GM21381 (cell line): ENCODE results near the gene CFP.
"Not testable (repeated sequence)": the region's sequence is repeated elsewhere in the genome, so short reads cannot be mapped to it uniquely, and the experiment has no call there.

Experiments
- ATAC-seq: cut with Tn5 transposase; IDR thresholded peaks from one replicate; pipeline ENCODE4 v1.9.1; 2021; ENCODE audit warnings: mild to moderate bottlenecking, moderate library complexity; ENCODE audit not compliant: unreplicated experiment

Gene CFP

DNA sequence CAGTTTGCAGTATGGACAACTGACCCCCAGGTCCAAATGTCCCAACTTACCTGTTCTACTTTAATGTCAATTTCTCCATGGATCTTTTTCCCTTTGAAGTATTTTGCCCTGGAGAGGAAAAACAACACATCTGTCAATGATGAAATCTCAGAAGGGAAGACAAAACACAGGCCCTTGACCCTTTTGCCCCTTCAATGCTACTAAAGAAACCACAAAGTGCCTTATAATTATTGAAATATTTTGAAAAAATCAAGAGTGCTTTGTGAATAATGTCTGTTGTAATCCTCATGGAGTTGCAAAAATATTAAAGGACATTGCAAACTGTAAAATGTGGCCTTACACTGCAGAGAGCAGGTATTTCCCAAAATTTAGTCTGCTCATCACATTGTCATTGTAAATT lies 22.6 kb downstream of the CFP start:
- ATAC-seq, result no peak

DNA sequence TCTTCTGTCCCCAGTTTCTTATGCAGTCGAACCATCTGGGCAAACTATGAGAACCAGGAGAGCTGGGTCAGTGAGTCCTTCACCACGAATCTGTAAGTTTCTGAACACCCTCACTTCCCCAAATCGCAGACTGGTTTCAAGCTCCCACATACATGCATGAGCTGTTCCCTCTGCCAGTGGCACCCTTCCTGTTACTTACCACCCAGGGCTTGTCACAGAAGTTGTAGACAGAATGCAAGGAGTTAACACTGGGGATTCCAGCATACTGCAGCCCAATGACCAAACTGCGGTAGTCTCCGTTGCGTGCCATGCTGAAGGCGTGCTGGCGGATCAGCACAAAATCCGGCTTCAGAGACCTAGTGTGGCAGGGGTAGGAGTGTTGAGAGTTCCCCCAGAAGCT lies 24.7 kb downstream of the CFP start:
- no peak for ATAC-seq

DNA sequence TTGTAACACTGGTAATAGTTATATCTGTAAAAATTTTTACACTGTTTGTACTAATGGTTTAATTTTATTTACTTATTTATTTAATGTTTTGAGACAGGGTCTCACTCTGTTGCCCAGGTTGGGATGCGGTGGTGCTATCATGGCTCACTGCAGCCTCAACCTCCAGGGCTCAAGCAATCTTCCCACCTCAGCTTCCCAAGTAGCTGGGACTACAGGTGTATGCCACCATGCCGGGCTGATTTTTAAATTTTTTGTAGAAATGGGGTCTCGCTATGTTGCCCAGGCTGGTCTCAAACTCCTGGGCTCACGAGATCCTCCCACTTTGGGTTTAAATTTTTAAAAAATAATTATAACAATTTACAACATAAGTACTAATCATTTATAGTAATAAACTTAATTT lies 26.6 kb downstream of the CFP start:
- ATAC-seq, result not testable (repeated sequence)

DNA sequence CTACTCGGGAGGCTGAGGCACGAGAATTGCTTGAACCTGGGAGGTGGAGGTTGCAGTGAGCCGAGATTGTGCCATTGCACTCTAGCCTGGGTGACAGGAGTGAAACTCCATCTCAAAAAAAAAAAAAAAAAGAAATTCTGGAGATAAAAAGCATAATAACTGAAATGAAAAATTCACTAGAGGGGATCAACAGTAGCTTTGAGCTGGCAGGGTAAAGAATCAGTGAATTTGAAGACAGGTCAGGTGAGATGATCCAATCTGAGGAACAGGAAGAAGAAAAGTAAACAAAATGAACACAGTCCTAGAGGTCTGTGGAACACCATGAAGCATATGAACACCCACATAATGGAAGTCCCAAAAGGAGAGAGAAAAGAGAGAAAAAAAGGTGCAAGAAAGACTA lies 32.5 kb downstream of the CFP start:
- ATAC-seq, result no peak

DNA sequence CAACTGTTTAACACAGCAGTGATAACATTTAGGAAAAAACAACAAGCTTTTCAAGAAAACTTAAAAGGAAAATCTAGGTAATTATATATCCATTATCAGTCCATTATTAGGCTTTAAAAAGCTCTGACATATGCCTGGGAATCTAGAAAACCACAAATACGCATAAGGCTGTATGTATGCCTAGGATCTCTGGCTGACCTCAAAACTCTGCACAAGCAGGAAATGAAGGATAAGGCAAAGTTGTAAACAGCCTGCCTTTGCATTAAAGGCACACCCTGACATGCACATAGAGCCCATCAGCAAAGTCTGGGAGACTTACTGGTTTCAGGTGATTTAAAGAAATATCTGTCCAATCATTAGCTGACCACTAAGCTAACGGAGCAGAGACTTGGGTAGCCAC lies 33.5 kb downstream of the CFP start:
- ATAC-seq, result no peak

DNA sequence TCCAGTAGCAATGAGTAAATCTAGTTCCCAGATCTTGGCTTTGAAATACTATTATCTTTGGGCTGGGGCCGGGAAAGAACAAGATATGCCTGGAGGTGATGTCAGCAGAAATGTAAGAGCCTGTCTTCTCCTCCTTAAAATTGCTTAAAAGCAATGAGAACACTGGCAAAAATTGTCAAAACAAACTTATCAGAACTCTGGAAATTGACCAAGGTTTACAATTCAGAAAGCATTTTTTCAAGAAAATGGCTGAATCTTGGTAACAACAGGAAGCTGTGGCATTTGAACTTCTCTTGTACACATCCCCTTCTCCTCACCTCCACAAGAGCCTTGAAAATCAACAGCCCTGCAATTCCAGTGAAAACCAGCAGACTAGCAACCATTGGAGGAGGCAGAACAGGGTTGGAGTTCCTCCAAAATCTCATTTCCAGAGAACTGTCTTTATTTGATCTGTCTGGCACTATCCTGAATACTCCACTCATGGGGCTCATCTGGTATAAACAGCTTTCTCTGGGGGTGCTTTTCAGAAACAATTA lies 33.9 kb downstream of the CFP start:
- no peak for ATAC-seq

DNA sequence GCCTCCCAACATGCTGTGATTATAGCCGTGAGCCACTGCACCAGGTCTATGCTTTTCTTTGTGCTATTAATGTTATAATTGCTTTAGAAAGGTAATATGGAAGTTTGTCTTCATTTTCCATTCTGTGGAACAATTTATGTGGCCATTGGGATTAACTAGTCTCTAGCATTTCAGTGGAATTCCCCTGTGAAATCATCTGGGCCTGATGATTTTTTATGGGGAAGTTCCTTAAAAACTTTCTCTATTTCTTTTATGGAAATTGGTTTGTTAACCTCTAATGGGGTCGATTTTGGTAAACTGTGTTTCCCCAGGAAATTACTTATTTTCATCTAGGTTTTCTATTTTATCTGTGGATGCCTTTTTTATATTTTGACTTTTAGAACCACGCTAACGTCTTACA lies 36.2 kb downstream of the CFP start:
- ATAC-seq, result no peak

DNA sequence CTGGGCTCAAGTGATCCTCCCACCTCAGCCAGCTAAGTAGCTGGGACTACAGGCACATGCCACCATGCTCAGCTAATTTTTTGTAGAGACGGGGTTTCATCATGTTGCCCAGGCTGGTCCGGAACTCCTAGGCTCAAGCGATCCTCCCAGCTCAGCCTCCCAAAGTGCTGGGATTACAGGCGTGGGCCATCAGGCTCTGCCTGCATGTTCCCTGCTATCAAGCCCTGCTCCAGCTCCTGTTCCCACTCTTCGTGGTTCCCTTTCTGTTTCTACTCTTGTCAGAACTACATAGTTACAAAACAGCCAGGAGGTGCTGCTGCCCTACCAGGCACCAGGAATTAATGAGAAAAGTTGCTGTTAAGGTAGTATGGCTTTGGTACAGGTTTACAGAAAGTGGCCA lies 38.7 kb downstream of the CFP start:
- no peak for ATAC-seq

DNA sequence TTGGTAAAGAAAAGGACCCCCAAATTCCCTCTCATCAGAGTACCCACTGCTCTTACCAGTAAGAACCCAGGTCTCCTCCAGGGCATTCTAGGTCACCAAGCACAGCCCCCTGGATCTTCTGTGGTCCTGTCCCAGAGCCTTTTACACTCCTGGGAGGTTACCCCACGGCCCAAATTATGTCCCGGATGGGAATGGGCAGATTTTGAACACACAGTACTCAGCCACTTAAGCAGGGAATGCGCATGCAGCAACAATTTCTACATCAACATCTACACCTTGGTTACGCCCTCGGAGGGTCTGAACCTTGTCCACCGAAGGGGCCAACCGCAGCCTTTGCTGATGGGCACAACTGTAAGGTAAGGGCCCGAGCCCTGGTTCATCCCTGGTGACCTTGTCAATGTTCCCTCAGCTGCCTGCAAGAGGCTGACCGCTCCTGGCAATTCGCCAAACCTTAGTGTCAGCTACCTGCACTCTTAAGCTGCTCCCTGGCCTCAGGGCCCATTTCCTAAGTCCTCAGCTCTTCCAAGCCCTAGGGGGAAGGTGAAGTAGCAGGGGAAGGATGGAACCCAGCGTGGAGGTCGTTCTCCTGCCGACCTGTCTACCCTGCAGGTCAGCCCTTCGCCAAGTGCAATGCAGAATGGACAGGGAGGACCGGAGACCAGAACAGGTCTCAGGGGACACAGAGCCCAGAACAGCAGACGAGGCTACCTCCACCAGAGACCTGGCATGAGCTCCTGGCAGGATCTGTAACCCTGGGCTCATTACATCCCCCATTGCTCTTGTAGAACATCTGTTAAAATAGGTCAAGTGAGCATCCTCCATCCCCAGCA lies 41.6 kb downstream of the CFP start:
- no peak for ATAC-seq

DNA sequence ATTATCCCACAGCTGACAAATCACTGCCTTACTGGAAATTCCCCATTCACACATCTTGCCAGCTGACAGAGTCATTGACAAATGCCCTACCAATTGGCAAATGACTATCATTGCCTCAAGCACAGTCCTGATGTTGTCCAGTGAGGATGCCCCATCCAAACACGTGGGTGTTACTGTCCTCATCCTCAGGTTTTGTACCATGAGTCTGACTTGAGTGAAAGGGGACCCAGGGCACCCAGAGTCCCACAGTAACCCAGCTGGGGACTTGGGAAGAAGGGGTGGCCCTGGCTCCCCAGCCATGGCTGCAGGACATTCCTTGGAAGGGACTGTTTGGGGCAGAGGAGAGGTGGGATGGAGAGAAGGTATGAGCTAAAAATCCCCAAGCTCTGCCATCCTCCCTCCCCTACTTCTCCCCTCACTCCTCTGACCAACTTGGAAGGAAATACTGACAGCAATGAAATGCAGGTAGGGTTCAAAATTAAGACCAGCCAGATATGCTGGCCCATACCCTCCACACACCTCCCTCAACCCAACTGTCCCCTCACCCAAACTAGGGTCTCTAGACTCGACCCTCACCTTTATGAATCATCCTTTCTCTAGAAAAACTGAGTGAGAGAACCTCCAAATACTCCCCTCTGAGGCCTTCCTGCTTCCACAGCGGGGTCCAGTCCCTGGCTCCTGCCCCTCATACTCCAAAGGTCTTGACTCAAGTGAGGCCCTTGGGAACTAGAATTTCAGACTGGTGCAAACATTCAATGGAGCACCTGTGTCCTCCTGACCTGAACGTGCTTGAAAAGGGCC lies 42.4 kb downstream of the CFP start:
- ATAC-seq, result no peak

DNA sequence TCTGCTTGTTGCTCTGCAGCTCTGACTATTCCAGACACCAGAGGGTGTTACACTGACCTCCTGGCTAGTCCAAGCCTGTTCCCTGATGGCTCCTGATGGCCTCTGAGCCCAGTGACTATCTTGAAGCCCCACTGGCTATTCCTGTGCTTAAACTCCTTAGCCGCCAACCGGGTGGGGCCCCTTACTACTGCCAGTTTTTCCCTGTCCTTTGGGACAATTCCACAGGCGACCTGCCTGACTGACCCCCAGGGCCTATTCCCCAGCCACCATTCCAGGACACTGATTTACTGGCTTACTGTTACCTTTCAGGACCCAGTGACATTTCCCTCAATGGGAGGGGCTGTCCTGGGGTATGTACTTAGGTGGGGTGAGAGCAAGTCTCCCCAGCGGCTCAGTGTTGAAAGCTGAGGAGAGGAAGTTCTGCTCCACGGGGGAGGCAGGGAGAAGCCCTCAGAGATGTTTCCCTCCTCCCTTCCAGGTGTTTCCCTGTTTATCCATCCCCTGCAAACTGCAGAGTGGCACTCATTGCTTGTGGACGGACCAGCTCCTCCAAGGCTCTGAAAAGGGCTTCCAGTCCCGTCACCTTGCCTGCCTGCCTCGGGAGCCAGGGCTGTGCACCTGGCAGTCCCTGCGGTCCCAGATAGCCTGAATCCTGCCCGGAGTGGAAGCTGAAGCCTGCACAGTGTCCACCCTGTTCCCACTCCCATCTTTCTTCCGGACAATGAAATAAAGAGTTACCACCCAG lies 43.5 kb downstream of the CFP start:
- ATAC-seq, result no peak

DNA sequence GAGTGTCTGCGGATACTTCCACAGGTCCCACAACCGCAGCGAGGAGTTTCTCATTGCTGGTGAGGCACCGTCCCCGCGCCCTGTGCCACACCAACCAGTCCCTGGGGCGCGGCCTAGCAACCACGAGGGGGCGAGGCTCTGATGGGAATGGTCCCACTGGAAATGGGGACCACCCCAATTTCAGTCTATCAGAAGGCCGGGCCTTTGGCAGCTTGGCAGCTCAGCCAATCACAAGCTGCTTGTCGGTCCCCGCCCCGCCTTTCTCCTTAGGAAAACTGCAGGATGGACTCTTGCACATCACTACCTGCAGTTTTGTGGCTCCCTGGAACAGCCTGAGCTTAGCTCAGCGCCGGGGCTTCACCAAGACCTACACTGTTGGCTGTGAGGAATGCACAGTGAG lies 44.5 kb downstream of the CFP start:
- ATAC-seq, result no peak

DNA sequence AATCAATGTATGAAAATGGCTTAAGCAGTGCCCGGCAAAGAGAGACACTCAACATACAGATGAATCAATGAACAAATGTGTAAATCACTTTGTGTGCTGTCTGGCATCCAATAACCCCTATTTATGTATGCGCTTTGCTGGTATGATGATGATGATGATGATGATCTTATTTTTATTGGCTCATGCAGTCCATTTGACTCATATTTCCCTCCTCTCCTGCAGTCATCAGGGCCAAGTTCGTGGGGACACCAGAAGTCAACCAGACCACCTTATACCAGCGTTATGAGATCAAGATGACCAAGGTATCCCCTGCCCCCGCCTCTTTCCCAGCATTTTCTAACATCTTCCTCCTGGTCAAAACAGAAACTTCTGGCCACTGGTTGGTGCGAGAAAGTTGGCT lies 45.0 kb downstream of the CFP start:
- no peak for ATAC-seq

DNA sequence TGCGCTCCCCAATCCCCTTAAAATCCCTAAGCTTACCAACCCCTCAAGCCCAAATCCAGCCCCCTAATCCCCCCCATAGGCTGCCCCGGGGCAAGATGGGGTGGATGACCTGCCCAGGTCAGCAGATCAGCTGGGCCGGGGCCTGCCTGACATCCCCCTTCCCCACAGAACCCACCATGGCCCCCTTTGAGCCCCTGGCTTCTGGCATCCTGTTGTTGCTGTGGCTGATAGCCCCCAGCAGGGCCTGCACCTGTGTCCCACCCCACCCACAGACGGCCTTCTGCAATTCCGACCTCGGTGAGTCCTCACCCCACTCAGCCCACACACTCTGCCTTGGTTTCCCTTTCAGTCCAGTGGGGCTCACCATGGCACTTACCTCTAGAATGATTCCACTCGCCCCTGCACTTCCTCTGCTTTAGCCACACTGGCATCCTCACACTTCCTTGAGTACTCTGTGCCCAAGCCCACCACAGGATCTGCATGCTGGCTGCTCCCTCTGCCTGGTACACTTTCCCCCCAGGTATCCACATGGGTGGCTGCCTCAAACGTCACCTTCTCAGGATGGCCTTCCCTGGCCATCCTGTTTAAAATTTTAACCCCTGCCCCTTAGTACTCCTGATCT lies 46.4 kb downstream of the CFP start:
- no peak for ATAC-seq

DNA sequence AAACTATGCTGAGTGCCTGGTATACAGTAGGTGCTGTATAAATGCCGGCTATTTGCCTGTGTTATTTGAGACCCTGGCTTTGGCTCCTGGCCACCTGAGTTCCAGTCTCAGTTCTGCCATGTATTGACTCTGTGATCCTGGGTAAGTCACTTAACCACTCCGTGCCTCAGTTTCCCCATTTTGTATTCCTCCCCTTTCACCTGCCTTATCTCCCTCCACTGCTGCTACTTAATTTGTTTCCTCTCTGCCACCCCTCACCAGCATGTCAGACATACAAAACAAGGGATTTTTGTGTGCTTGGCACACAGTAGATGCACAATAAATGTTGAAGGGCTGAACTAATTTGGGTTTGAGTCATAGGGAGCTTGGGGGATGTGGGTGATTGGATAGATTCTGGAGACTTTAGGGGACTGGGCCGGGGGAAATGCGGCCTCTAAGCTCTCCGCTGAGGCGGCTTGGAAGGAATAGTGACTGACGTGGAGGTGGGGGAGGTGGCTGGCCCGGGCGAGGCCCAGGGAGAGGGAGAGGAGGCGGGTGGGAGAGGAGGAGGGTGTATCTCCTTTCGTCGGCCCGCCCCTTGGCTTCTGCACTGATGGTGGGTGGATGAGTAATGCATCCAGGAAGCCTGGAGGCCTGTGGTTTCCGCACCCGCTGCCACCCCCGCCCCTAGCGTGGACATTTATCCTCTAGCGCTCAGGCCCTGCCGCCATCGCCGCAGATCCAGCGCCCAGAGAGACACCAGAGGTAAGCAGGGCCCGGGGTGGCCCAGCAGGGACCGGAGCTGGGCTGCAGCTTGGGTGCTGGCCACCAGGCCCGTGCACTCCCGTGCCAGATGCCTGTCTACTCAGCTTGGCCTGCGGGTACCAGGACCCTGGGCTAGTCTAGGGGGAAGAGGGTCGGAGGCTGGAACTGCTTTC lies 47.7 kb downstream of the CFP start, which contains the start of gene TIMP1:
TIMP1 (plus strand) TSS at position 706 of the 917 bp plus-strand sequence. CDS start 980 bp downstream, outside the sequence.
- ATAC-seq, result peak; percentile 90

DNA sequence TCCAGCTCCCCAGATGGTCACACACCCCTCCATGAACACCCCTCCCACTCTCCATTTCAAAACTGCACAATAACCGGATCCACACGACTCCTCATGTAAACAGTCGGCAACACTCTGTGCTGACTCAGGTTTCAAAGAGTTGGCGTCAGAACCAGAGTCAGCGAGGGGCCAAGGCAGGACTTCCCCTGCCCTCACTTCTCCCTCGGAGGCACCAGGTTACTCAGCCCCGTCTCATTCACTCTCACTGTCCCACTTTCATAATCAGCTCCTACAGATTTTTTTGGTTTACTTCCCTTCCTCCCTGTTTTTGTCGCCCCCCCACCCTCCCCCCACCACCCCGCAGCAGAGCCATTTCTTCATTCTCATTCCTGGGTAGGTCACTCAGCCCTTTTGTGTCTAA lies 50.2 kb downstream of the CFP start:
- ATAC-seq, result no peak

DNA sequence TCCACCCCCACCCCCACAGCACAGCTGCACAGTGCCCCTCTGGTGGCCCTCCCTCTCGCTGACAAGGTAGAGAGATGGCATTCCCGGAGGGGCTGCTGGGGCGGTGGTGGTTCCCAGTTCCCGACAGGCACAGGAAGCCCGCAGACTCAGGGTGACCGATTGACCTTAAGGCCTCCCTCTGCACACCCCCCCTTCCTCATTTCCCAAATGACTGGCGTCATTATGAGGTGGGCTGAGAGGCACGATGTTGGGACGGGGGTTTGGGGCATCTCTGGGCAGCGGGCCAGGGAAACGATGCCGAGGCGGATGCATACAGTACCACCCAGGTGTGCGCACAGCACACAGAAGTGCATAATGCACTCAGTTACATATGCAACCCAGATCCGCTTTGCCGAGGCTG lies 51.0 kb downstream of the CFP start:
- ATAC-seq, result no peak

DNA sequence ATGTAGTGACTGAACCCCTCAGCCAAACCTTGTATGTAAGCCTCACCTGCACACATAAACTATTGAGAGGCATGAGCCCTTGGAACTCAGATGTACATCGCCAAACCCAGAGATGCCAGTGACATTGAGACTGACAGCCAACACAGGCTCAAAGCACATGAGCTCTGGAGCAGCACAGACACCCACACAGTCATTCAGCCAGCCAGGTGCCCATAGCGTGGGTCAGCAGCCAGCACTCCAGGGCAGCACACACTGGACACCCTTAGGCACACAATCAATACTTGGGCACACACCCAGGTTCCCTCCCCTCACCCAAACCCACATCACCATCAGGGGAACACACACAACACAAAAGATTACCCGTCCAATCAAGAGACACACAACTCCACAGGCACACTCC lies 51.8 kb downstream of the CFP start:
- no peak for ATAC-seq

DNA sequence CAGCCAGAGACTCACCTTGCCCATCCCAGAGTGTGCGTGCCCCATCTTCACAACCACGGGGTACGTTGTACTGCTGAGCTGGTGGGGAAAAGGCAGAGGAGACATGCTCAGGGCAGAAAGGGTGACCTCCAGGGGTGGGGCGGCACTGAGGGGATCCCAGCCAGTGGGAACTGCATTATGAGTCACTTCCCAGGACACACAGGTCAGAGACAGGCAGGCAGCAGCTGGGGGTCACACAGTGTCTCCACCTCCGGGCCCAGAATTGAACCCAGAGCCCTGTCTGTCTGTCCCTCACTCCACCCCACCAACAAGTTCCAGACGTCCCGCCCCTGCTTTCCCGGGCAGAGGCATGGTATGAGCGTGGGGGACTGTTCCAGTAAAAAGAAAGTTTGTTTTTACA lies 52.3 kb downstream of the CFP start:
- no peak for ATAC-seq
